Keratinocyte (primary cell): Measurements from ENCODE around the gene CDC42EP5.

ENCODE experiments used
- CTCF ChIP-seq, 3 experiments: IDR thresholded peaks in 1 of 3; conservative IDR thresholded peaks in 1 of 3; optimal IDR thresholded peaks in 1 of 3; 2 replicates in 2 of 3; 3 replicates in 1 of 3; pipeline versions ENCODE3 to v1.5.1; 2011; ENCODE audit warnings: low read length in 3 of 3, mild to moderate bottlenecking in 3 of 3, moderate library complexity in 2 of 3, control low read depth in 1 of 3, inconsistent platforms in 1 of 3; ENCODE audit not compliant: insufficient read depth in 2 of 3; ENCODE audit errors: extremely low read depth in 1 of 3
- EZH2 ChIP-seq: IDR thresholded peaks from one replicate; pipeline ENCODE4 v1.6.1; 2012; ENCODE audit warnings: inconsistent platforms, mild to moderate bottlenecking, low read length, moderate library complexity

- TF ChIP-seq CTCF (optimal IDR thresholded peaks at IDR 0.05 in 1 of 3, IDR thresholded peaks at IDR 0.05 in 1 of 3, conservative IDR thresholded peaks at IDR 0.05 in 1 of 3; ENCODE audit: extremely low read depth in 1 of 3, insufficient read depth in 2 of 3, low read length in 3 of 3): no peak
- no peak for TF ChIP-seq EZH2
These were observed 37.0 kb downstream of the CDC42EP5 start for GRCh38 chr19:54436031-54436523.
